HG03045 (cell line): ENCODE data around the gene CFAP299.
A peak's percentile ranks its signal among the peaks of the same experiment; 100 is the strongest.

ENCODE experiments used
- ATAC-seq: cut with Tn5 transposase; IDR thresholded peaks from one replicate; pipeline ENCODE4 v1.9.1; 2021; ENCODE audit warnings: mild to moderate bottlenecking, moderate library complexity; ENCODE audit not compliant: unreplicated experiment

CFAP299 gene

DNA sequence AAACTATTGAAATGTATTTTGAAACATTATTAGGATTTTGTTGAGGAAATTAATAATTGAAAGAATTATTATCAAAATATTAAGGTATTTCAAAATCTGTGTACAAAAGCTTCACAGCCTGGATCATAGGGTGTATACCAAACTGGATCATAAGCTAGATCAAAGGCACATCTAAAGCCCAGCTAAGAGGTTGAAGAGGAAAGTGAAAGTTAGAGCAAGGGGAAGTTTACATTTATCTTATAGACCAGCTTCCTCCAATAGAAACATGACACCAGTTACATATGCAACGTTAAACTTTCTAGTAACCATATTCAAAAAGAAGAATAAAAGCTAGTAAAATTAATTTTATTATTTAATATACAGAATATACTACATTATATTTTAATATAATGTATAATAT, 467.8 kb downstream of the CFAP299 start:
- ATAC-seq = no peak

DNA sequence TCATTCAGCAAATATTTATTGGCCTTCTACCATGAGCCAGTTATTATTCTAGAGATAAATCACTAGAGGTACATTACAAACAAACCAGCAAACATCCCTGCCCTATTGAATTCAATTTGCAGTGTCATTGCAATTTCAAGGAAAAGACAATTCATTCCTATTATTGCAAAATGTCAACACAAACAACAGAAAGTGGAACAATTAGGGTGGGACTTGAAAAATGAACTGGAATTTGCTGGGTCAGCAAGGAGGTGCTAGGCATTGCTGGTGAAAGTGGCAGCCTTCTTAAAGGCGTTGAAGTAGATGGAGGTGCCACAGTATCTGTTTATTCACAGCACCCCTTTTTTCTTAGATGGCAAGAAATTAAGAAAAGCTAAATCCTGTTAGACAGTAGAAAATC, 470.9 kb downstream of the CFAP299 start:
- no peak for ATAC-seq

DNA sequence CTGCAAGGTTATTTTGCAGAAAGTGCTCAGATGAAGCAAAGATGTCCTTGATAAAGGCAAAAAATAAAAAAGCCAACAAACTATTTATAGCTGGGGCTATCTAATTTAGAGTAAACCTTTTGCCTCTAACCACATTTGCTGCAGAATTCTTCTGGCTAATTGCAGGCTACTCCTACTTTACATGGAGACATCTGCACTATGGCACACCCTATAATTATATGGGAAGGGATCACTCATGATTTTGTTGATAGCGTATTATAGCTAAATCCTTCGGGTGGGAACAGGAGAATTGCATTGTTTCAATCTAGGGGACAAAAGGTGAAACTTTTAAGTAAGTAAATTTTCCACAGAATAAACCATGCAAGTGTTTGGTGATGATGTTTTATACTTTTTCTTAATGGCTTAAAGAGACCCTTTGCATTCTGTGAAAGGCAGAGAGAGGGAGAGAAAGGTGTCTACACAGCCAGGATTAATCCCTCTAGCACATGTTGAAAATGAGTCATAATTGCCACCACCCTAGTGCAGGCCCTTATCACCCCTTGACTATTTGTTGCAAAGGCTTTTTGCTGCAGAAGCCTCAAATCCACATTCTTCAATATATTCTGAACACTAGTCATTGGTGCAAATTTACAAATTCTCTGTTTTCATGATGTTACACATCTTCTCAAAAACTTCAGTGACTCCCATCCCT, 473.7 kb downstream of the CFAP299 start:
- ATAC-seq = no peak

DNA sequence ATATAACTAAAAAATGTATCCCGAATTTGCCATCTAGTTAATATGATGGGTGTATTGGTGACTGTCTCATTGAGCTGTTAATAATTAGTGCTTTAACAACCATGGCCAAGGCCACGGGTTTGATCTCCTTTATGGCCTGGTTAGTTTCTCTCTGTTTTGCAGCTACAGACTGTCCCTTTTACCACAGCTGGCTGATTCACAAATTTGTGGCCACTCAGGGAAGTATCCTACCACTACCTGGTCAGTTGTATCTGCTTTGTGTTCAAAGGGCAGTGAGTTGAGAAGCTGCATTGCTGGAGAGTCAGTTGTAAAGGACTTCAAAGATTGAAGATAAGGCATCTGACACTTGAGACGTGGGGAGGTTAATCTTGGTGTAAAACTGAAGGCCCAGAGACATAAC, 475.9 kb downstream of the CFAP299 start:
- ATAC-seq = no peak

DNA sequence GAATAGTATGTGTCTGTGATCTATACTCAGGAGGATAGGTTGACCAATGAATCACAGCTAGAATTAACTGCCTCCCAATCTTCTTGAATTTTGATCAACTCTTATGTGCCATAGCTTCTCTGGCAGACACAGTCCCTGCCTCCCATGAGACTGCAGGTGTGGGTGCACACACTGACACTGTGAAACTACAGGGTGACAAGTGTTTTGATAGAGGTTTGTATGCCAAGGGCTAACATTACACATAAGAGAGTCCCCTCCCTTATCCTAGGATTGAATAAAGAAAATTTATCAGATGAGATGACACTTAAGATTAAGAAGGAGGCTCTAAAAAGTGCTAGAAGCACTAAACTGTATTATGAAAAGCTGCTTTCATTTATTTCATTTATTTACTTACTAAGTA, 476.6 kb downstream of the CFAP299 start:
- no peak for ATAC-seq

DNA sequence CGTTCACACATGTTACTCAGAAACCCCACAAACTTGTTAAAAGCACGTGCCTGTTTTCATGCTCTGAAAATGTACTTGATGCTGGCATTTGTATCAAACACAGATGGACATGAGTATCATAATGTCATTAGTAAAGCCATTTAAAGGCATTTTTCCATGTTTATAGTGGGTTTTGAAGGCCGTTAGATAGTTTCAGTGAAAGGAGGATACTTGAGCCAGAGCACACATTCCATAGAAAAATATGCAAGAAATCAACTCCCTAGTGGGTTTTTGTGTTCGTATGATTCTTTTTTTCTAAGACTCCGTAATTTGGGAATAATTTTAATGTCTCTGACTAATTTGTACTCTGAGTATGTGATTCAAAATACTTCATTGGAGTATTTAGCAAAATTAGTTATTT, 478.7 kb downstream of the CFAP299 start:
- ATAC-seq = no peak

DNA sequence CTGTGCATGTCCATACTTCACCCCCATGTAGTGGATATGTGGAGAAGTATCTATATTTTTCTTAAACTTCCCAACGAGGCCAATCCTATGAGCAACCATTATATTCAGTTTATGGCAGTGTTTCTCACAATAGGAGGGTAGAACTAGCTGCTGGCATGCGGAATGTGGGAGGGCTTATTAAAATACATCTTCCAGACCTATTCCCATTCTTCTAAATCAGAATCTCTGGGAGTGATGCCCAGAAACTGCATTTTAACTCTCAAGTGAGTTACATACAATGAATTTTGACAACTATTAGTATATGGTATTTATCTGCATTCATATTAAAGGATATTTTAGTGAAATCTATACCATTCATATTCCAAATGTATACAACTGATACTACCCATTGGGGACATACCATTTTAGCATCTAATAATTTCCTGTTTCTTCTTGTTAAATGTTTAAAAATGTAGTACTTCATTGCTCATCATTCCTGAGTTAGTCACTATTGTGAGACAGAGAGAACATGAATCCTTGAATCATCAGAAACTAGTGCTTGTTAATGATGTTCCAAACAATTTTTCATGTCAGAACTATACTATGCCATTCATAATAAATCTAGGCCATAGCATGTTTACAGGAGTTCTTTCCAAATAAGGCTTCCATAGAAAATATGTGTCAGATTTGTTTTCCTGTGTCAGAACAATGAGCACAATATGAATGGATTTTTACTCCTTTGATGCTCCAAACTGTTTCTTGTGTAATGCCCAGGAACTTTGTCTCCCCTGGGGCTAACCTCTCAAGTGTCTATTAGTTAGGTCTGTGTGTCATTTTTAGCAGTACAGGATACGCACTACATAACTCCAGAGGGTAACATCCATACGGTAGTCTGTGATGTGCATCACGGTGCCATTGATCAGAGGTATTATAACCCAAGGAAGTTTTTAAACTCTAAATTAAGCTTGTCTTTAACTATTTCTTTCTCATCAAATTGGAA, 496.1 kb downstream of the CFAP299 start:
- no peak for ATAC-seq

DNA sequence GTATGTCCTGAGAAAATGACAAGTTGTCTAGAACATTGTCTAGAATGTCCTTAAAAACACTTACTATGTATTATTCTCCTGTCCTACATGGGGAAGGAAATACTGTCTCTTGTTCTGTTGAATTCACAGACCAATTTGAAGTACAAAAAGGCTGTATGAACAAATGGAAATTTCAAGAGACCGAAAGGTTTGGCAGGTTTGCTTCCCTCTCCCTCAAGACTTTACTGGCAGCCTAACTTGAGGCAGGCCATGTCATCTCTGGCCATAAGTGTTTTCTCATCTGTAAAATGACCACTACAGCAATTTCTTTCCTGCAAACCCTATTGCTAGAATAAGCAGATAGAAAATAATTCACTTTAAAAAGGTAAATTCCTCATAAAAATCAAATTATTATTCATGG, 503.8 kb downstream of the CFAP299 start:
- no peak for ATAC-seq

DNA sequence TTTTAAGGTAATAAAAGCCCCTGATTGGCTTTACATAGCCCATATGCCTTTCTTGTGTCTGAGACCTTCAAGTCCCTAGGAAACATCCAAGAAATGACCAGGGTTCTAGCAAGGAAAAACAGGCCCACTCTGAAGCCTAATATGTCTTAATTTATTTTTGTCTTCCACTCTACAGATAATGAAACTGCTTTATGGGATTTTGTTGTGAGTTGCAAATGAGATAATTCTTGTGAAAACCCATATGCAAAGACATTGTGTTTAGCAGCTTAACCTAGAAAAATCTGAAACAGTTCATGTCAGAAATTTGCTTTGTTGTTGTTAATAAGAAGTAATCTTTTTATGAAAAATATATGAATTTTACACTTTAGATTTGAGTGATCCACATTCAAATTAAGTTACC, 504.3 kb downstream of the CFAP299 start:
- no peak for ATAC-seq

DNA sequence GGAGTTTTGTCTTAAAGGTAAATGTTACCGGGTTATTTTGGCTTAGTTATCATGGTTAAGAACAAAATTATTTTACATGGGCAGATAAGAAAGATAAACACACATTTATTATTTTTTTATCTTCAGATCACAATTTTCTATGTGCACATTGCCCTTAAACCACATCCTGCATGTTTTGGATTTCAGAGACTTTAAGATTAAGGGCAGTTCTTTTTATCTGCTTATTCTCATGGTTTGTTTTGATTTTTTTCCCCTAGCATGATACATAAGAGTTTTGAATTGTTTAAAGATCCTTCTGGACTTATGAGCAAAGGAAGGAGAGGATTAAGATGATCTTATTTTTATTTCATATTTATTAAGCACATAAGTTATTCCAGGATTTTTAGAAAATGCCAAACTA, 504.9 kb downstream of the CFAP299 start:
- ATAC-seq = no peak

DNA sequence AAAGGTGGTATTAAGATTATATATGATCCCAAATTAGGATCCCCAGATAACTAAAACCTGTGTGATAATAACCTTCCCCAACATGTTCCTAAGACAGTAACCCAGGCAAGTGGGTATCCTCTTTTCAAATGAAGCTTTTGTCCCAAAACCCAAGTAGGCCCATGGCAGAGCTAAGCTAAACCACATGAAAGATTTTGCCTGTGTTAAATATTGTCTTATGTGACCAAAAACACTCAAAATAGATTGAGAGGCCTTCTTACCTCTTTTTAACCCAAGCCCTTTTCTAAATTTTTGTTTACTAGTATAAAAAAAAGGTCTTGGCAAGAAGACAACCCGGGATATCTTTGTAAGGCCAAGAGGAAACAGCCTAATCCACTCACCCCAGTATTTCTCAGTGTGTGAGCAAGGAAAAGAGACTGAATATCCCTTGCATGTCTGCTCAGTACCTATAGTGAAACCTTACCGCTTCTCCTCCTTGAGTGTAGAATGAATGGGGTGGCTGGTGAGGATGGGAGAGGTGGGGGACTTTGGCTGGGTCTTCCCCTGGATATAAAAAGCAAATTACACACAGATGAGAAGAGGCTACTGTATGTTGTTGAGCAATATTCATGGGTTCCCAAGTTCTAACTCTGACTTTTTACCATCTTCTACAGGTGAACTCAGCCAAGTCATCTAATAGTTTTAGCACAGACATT, 506.2 kb downstream of the CFAP299 start:
- no peak for ATAC-seq

DNA sequence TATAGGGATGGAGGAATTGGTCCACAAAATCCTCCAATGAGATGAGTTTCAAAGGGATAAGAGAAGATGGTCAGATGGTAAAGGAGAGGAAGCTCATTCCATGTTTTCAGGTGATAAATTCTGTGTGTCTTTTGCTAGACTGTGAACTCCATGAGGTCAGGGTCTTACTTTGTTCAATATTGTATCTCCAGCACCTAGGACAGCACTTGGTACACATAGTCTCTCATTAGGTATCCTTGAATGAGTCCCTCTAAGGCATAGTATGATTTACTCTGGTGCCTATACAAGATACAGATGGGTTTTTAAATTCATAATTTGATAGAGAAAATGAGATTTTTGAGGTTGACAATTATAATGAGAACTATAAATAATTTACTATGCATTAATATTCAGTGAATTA, 510.7 kb downstream of the CFAP299 start:
- ATAC-seq = no peak

DNA sequence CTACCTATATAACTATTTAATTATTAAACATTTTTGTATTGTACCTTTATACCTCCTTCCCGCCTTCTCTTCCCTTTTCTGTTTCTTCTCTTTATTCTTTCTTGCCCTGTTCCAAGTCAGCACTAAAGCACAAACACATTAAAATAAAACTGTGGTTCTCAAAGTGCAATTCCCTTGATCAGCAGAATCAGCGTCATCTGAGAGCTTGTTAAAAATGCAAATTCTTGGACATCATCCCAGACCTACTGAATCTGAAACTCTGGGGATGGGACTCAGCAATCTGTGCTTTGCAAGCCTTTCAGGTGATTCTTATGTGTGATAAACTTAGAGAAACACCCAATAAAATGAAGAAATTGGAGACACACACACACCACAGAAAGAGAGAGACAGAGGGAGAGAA, 516.5 kb downstream of the CFAP299 start:
- no peak for ATAC-seq

DNA sequence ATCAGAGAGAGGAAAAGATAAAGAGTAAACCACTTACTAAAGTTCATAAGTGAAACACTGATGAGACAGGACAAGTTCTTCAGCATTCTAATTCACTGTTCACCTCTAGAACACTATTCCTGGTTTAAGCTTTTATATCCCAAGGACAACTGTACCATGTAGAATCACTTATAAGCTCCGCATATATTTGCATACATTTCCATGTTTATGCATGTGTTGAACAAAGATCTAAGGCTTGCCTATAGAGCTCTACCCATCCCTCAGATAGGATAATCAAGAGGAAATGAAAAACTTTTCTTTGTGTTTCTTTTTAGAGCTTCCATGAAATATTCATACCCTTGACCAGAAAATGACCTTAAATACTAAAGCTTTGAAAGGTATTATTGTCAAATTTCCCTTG, 538.0 kb downstream of the CFAP299 start:
- ATAC-seq = no peak

DNA sequence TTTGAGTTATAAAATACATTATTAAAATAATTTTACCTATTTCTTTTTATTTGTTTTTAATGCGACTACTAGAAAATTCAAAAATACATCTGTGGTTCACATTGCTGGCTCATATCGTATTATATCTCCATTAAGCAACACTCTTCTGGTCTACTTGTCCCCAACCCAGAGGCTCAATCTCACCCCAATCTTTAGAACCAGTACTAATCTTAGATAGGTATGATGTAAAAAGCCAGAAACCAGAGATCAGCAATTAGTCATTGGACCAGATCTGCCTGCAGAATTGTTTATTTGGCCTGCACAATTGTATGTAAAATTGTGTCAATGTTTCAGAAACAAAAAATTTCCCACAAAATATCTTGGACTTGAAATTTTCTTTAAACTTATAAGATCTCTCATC, 539.4 kb downstream of the CFAP299 start:
- no peak for ATAC-seq

DNA sequence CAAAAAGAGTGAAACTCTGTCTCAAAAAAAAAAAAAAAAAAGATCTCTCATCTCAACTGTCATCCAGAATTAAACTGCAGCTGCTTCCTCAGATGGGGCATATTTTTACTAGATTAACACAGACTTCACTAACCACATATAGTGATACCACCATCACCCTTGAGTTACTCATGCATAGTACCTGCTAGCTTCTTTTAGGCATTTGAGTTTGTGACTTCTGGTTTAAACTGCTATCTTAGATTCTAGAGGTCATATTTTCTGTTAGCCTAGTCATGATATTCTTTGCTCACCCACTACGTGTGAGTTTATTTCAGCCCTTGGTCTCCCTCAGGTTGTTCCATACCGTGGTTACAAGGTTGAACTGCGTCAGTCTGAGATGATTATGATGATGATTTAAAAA, 540.1 kb downstream of the CFAP299 start:
- ATAC-seq = peak; percentile 76

DNA sequence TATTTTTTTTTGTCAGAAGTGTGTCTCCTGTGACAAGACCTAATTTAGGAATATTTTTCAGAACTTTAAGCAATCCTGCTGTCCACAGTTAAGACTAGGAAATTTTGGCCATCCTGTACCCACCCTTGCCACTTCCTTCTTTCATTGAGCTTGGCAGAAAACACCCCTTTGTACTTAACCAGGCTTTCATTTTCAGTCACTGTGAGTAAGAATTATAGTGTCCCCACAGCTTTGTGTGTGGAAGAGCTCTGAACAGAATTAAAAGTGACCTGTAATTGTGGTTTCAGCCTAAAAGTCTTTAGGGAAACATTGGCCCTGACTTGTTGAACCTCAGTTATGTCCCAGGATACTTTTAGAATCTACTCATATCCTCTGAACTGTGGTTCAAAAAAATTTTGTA, 541.3 kb downstream of the CFAP299 start:
- peak; percentile 79 for ATAC-seq

DNA sequence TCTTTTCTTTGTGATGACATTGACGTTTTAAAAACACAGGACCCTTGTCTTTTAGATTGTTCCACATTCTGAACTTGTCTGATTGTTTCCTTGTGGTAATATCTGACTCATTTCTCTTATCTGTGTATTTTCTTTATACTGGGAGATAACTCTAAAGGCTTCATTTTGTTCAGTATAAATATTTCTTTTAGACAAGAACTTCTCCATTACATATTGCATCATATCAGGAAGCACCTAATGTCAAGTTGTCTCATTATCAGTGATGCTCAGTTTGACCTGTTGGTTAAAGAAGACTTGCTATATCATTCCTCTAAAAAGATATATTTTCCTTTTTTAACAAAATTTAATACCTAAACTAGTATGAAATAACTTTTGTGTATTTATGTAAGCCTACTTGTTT, 542.7 kb downstream of the CFAP299 start:
- no peak for ATAC-seq

DNA sequence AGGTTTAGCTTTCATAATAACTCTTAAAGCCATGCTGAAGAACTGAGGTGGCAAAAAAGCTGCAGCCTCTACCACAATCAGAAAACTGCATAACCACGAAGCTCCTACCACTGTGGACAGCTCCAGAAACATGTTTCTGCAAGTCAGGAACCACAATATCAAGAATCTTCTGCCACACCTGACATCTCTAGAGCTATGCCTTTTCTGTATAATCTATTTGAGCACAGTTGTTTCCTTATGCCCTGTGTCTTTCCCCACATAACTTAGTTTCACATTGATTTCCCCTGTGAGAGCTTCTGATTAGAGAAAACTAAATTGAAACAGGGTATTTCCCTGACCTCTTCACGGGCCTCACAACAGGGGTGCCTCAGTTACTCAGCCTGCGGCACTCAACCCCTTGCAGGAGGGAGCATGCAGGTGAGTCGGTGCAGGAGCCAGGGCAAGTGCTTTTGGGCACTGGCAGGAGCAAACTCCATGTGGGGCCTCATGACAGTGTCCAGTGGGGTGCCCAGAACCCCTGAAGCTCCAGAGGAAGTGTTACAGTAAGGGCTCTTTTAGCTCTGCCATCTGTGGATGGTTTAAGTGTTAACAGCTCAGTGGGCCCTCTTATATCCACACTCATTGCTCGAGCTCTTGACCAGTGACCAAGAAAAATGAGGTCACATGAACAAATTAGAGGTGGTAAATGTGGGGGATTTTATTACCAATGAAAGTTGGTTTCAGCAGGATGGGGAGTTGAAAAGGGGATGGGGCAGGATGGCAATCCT, 562.2 kb downstream of the CFAP299 start:
- ATAC-seq = no peak

DNA sequence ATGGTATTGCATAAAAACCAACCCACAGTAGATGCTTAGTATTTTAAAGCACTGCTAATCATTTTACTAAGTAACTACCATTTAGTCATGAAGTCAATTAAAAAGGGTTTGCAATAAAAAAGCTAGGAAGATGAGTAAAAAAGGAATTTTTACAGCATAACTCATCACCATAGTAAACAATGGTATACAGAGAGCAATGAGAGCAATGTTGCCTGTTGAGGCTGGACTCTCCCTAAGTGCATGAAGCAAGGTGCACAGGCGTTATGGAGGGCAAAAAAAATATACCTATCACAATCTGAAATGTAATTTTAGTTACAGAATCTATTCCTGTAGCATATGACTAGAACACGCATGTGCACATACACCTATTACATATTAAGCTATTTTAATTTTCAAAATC, 565.4 kb downstream of the CFAP299 start:
- no peak for ATAC-seq

DNA sequence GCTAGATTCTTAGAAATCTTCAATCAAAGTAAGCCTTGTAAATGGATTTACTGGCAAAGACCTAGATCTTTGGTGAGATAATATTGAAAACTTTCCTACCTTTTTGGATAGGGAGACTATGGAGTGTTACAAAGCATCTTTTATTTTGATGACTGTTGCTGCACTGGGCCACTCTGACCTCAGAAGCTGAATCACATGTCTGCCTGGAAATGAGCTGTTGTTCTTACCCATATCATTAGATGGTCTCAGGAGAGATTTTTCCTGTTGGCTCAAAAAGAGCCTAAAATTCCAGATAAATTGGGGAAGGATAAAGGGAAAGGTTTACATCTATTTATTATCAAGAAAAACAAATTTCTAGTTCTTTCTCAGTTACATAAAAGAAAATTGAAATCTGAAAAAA, 567.5 kb downstream of the CFAP299 start:
- no peak for ATAC-seq
